ENCODE results near the gene RNF128.
"Not testable (repeated sequence)": the region's sequence is repeated elsewhere in the genome, so short reads cannot be mapped to it uniquely, and the experiment has no call there.

RNF128 gene

GRCh38 chrX:106780664-106781377 is 54.3 kb downstream of the RNF128 start:
- no peak for TF ChIP-seq ZFX (IDR thresholded peaks at IDR 0.05)
- TF ChIP-seq CTCF (conservative IDR thresholded peaks at IDR 0.05): no peak
- no peak overlapping the region for H3K27ac ChIP-seq

GRCh38 chrX:106783716-106784115 is 57.2 kb downstream of the RNF128 start:
- TF ChIP-seq ZFX (IDR thresholded peaks at IDR 0.05): no peak
- TF ChIP-seq CTCF (conservative IDR thresholded peaks at IDR 0.05): no peak
- no peak overlapping the region for H3K27ac ChIP-seq

GRCh38 chrX:106791495-106791894 is 65.0 kb downstream of the RNF128 start:
- TF ChIP-seq CTCF (conservative IDR thresholded peaks at IDR 0.05): peak; percentile 46
- no peak for TF ChIP-seq ZFX (IDR thresholded peaks at IDR 0.05)
- H3K27ac ChIP-seq: no peak overlapping the region

- TF ChIP-seq ZFX (IDR thresholded peaks at IDR 0.05) (no peak), CTCF (conservative IDR thresholded peaks at IDR 0.05) (no peak)
- H3K27ac ChIP-seq: peak overlapping the region; percentile 75; the same call in 1 of the 2 replicates
These were observed 75.5 kb downstream of the RNF128 start for GRCh38 chrX:106802063-106802387.

GRCh38 chrX:106802388-106803275 is 76.1 kb downstream of the RNF128 start, which contains the start of gene TBC1D8B:
Gene TBC1D8B (plus strand): TSS chrX:106802673. CDS start chrX:106802854, 181 bp downstream.
- no peak for TF ChIP-seq CTCF (conservative IDR thresholded peaks at IDR 0.05)
- TF ChIP-seq ZFX (IDR thresholded peaks at IDR 0.05): no peak
- peak within 1 kb of the TSS; percentile 75 for H3K27ac ChIP-seq

GRCh38 chrX:106811131-106811910 is 84.8 kb downstream of the RNF128 start:
- no peak overlapping the region for H3K27ac ChIP-seq
- TF ChIP-seq ZFX (IDR thresholded peaks at IDR 0.05) (no peak), CTCF (conservative IDR thresholded peaks at IDR 0.05) (no peak)

GRCh38 chrX:106812930-106813329 is 86.4 kb downstream of the RNF128 start:
- not testable (repeated sequence) for H3K27ac ChIP-seq

- H3K27ac ChIP-seq: not testable (repeated sequence)
These were observed 87.6 kb downstream of the RNF128 start for GRCh38 chrX:106814093-106814492.

Data from C4-2B (cell line).